Measurements from ENCODE around the gene AGMO.

DNA sequence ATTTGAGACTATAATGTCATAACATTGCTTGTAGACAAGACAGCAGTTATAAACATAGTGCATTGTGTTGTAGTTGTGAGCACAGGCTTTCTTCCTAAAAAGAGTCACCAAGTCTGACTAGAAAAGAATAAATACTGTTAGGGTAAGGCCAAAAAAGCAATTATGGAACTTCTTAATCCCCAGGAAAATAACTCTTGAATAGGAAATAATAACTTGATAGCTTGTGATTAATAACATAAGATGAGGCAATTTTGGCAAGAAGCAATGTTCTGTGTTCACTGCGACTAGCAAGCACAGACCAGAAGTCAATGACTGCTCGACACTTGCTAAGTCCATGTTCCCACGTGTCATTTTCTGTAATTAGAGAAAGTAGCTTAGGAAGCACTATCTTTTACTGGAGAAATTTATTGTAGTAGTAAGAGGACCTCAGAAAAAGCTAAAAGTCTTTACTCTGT is 97.1 kb downstream of the AGMO start:
- TF ChIP-seq, protein P1, sequence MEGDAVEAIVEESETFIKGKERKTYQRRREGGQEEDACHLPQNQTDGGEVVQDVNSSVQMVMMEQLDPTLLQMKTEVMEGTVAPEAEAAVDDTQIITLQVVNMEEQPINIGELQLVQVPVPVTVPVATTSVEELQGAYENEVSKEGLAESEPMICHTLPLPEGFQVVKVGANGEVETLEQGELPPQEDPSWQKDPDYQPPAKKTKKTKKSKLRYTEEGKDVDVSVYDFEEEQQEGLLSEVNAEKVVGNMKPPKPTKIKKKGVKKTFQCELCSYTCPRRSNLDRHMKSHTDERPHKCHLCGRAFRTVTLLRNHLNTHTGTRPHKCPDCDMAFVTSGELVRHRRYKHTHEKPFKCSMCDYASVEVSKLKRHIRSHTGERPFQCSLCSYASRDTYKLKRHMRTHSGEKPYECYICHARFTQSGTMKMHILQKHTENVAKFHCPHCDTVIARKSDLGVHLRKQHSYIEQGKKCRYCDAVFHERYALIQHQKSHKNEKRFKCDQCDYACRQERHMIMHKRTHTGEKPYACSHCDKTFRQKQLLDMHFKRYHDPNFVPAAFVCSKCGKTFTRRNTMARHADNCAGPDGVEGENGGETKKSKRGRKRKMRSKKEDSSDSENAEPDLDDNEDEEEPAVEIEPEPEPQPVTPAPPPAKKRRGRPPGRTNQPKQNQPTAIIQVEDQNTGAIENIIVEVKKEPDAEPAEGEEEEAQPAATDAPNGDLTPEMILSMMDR (IDR thresholded peaks at IDR 0.05) = no peak
- TF ChIP-seq TCF7L2 (IDR thresholded peaks at IDR 0.05; ENCODE audit: low read depth, low read length) = no peak

All from Panc1 (cell line).